Measurements from ENCODE around the gene PCDHGA9.
"Not testable (repeated sequence)": the region's sequence is repeated elsewhere in the genome, so short reads cannot be mapped to it uniquely, and the experiment has no call there.

Gene PCDHGA9

DNA sequence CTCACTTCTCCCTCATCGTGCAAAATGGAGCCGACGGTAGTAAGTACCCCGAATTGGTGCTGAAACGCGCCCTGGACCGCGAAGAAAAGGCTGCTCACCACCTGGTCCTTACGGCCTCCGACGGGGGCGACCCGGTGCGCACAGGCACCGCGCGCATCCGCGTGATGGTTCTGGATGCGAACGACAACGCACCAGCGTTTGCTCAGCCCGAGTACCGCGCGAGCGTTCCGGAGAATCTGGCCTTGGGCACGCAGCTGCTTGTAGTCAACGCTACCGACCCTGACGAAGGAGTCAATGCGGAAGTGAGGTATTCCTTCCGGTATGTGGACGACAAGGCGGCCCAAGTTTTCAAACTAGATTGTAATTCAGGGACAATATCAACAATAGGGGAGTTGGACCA lies 28.7 kb downstream of the PCDHGA9 start:
- Histone ChIP-seq H3K9me3 (ENCODE audit: severe bottlenecking) (peaks cover 6% of the 10 kb centered on the region), H3K4me3 (ENCODE audit: low read depth, low read length) (no peak overlapping the region), H3K36me3 (no peaks in the 10 kb centered on the region), H3K27ac (no peak overlapping the region), H3K27me3 (ENCODE audit: insufficient read depth, low read depth, severe bottlenecking) (no peaks in the 10 kb centered on the region)
- DNase-seq: no peak
- TF ChIP-seq, protein P1, sequence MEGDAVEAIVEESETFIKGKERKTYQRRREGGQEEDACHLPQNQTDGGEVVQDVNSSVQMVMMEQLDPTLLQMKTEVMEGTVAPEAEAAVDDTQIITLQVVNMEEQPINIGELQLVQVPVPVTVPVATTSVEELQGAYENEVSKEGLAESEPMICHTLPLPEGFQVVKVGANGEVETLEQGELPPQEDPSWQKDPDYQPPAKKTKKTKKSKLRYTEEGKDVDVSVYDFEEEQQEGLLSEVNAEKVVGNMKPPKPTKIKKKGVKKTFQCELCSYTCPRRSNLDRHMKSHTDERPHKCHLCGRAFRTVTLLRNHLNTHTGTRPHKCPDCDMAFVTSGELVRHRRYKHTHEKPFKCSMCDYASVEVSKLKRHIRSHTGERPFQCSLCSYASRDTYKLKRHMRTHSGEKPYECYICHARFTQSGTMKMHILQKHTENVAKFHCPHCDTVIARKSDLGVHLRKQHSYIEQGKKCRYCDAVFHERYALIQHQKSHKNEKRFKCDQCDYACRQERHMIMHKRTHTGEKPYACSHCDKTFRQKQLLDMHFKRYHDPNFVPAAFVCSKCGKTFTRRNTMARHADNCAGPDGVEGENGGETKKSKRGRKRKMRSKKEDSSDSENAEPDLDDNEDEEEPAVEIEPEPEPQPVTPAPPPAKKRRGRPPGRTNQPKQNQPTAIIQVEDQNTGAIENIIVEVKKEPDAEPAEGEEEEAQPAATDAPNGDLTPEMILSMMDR (IDR thresholded peaks at IDR 0.05; ENCODE audit: low read depth, low read length): no peak

DNA sequence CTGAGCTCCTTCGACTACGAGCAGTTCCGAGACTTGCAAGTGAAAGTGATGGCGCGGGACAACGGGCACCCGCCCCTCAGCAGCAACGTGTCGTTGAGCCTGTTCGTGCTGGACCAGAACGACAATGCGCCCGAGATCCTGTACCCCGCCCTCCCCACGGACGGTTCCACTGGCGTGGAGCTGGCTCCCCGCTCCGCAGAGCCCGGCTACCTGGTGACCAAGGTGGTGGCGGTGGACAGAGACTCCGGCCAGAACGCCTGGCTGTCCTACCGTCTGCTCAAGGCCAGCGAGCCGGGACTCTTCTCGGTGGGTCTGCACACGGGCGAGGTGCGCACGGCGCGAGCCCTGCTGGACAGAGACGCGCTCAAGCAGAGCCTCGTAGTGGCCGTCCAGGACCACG lies 29.7 kb downstream of the PCDHGA9 start:
- not testable (repeated sequence) for DNase-seq; H3K9me3 ChIP-seq (ENCODE audit: severe bottlenecking); H3K36me3 ChIP-seq; H3K27ac ChIP-seq; H3K4me3 ChIP-seq (ENCODE audit: low read depth, low read length); H3K27me3 ChIP-seq (ENCODE audit: insufficient read depth, low read depth, severe bottlenecking)

- not testable (repeated sequence) for H3K27ac ChIP-seq; DNase-seq; H3K27me3 ChIP-seq (ENCODE audit: insufficient read depth, low read depth, severe bottlenecking); H3K9me3 ChIP-seq (ENCODE audit: severe bottlenecking); H3K36me3 ChIP-seq; H3K4me3 ChIP-seq (ENCODE audit: low read depth, low read length)
These were observed 30.1 kb downstream of the PCDHGA9 start for GRCh38 chr5:141432726-141433125.

GRCh38 chr5:141434006-141434405 lies 31.4 kb downstream of the PCDHGA9 start:
- DNase-seq: no peak
- Histone ChIP-seq H3K36me3 (no peaks in the 10 kb centered on the region), H3K27me3 (ENCODE audit: insufficient read depth, low read depth, severe bottlenecking) (no peaks in the 10 kb centered on the region), H3K4me3 (ENCODE audit: low read depth, low read length) (no peak overlapping the region), H3K27ac (no peak overlapping the region), H3K9me3 (ENCODE audit: severe bottlenecking) (no peaks in the 10 kb centered on the region)
- TF ChIP-seq, protein P1 (IDR thresholded peaks at IDR 0.05; ENCODE audit: low read depth, low read length): no peak

DNA sequence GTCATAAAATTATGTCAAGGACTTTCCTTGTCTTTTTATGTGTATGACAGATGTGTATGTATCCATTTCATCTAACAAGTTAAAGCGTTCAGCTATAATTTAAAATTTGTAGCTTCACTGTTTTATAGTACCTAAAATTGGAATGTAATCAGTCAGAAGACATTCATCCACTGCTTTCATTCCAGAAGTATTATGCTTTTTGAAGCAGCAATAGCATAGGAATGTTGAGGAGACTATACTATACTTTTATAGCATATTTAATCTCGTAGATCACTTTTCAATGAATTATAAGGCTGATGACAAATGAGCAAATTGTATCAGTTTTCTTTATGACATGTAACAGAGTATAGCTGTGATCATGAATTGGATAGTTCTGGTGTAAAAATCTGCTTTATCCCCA lies 34.6 kb downstream of the PCDHGA9 start:
- no peak for DNase-seq
- Histone ChIP-seq H3K4me3 (ENCODE audit: low read depth, low read length) (no peak overlapping the region), H3K36me3 (no peaks in the 10 kb centered on the region), H3K27ac (no peak overlapping the region), H3K27me3 (ENCODE audit: insufficient read depth, low read depth, severe bottlenecking) (no peaks in the 10 kb centered on the region), H3K9me3 (ENCODE audit: severe bottlenecking) (no peaks in the 10 kb centered on the region)
- TF ChIP-seq, protein P1 (IDR thresholded peaks at IDR 0.05; ENCODE audit: low read depth, low read length): no peak

DNA sequence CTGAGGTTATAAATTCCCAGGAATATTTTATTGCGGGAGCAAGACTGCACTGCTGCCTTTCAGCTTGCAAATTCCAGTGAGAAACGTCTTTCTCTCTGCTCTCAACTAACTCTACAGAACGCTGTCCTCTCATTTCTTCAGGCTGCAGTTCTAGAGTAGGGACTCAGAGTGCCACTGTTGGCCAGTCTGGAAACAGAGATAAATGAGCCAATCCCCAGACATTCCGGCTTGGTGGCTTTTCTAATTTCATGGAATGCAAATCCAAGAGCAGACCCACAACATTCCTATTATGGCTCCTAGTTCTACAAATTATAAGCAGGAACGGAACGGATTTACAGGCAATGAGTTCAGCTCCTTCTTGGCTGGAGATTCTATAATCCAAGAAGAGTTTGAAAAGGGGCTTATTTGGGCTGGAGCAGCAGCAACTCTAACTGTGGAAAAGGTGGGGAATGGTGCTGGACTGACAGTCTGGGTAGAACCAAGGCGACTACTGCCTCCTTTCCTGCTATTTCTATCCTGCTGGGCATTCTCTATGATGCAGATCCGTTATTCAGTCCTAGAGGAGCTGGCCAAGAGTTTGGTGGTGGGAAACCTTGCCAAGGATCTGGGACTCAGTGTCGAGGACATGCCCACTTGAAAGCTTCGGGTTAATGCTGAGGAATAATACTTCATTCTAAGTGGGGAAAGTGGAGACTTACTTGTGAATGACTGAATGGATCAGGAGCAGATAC lies 37.0 kb downstream of the PCDHGA9 start:
- TF ChIP-seq, protein P1 (IDR thresholded peaks at IDR 0.05; ENCODE audit: low read depth, low read length): no peak
- no peaks in the 10 kb centered on the region for H3K36me3 ChIP-seq
- H3K27me3 ChIP-seq (ENCODE audit: insufficient read depth, low read depth, severe bottlenecking): no peaks in the 10 kb centered on the region
- no peak overlapping the region for H3K27ac ChIP-seq
- H3K4me3 ChIP-seq (ENCODE audit: low read depth, low read length): no peak overlapping the region
- H3K9me3 ChIP-seq (ENCODE audit: severe bottlenecking): no peaks in the 10 kb centered on the region
- no peak for DNase-seq

DNA sequence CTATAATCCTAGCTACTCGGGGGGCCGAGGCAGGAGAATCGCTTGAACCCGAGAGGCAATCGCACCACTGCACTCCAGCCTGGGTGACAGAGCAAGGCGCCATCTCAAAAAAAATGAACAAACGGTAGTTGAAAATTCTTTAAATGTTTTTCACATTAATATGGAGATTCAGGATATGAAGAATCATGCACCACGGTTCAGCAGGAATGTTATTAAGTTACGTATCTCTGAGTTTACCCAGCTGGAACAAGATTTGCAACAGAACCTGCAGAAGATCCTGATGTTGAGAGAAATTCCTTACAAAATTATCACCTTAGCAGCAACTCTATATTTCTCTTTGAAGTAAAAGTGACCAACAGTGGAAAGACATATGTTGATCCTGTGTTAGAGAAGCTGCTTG lies 37.8 kb downstream of the PCDHGA9 start:
- DNase-seq: no peak
- Histone ChIP-seq H3K36me3 (no peaks in the 10 kb centered on the region), H3K27ac (no peak overlapping the region), H3K4me3 (ENCODE audit: low read depth, low read length) (no peak overlapping the region), H3K9me3 (ENCODE audit: severe bottlenecking) (no peaks in the 10 kb centered on the region), H3K27me3 (ENCODE audit: insufficient read depth, low read depth, severe bottlenecking) (no peaks in the 10 kb centered on the region)
- TF ChIP-seq, protein P1 (IDR thresholded peaks at IDR 0.05; ENCODE audit: low read depth, low read length): no peak
